ENCODE results near the gene CCR5. TPM values are rescaled to one million over a fixed set of nuclear protein-coding genes. Genes with fewer than 3 reads are reported as not detected.

CCR5 gene
- total and polyA plus RNA-seq, 9 of the 15 experiments (the other 6 are each of a cell fraction or from before 2014, with no cell fraction given) = not detected

DNA sequence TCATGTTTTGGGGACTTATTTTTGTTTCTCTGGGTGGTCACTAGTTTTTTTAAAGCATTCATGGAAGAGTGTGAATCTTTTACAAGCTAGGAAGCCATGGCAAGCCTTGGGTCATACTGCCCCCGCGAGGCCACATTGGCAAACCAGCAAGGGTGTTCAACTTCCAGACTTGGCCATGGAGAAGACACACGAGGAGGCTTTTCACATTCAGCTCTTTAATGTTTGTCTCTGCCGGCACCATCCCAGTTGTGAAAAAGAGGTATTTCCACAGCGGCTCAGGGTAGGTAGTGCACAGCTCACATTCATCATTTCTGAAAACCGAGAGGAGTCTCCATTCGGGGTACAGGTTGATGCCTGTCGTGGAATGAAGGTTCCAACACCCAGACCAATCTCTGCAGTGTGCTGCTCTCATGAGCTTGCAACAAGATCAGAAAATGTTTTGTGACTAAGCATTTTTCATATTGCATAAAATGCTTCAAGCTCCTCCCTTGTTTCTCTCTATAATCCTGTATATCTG lies 7.7 kb downstream of the CCR5 start (continued):
- no peak for TF ChIP-seq ZNF589 (CRISPR knock-in tag; IDR thresholded peaks at IDR 0.05; ENCODE audit: low read depth)
- no peak for TF ChIP-seq ZBTB49 (CRISPR knock-in tag; IDR thresholded peaks at IDR 0.05; ENCODE audit: borderline replicate concordance)
- TF ChIP-seq MAFG (tag; conservative IDR thresholded peaks at IDR 0.05) = peak; percentile 70
- TF ChIP-seq, protein P1, sequence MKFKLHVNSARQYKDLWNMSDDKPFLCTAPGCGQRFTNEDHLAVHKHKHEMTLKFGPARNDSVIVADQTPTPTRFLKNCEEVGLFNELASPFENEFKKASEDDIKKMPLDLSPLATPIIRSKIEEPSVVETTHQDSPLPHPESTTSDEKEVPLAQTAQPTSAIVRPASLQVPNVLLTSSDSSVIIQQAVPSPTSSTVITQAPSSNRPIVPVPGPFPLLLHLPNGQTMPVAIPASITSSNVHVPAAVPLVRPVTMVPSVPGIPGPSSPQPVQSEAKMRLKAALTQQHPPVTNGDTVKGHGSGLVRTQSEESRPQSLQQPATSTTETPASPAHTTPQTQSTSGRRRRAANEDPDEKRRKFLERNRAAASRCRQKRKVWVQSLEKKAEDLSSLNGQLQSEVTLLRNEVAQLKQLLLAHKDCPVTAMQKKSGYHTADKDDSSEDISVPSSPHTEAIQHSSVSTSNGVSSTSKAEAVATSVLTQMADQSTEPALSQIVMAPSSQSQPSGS (CRISPR knock-in tag; IDR thresholded peaks at IDR 0.05) = no peak
- TF ChIP-seq ZNF511 (CRISPR knock-in tag; IDR thresholded peaks at IDR 0.05) = no peak
- peak; percentile 43; the same call in 1 of the 2 replicates for TF ChIP-seq STAG1 (CRISPR knock-in tag; IDR thresholded peaks at IDR 0.05; ENCODE audit: borderline replicate concordance)
- no peak for TF ChIP-seq TFAM (CRISPR knock-in tag; conservative IDR thresholded peaks at IDR 0.05)
- TF ChIP-seq, protein P2, sequence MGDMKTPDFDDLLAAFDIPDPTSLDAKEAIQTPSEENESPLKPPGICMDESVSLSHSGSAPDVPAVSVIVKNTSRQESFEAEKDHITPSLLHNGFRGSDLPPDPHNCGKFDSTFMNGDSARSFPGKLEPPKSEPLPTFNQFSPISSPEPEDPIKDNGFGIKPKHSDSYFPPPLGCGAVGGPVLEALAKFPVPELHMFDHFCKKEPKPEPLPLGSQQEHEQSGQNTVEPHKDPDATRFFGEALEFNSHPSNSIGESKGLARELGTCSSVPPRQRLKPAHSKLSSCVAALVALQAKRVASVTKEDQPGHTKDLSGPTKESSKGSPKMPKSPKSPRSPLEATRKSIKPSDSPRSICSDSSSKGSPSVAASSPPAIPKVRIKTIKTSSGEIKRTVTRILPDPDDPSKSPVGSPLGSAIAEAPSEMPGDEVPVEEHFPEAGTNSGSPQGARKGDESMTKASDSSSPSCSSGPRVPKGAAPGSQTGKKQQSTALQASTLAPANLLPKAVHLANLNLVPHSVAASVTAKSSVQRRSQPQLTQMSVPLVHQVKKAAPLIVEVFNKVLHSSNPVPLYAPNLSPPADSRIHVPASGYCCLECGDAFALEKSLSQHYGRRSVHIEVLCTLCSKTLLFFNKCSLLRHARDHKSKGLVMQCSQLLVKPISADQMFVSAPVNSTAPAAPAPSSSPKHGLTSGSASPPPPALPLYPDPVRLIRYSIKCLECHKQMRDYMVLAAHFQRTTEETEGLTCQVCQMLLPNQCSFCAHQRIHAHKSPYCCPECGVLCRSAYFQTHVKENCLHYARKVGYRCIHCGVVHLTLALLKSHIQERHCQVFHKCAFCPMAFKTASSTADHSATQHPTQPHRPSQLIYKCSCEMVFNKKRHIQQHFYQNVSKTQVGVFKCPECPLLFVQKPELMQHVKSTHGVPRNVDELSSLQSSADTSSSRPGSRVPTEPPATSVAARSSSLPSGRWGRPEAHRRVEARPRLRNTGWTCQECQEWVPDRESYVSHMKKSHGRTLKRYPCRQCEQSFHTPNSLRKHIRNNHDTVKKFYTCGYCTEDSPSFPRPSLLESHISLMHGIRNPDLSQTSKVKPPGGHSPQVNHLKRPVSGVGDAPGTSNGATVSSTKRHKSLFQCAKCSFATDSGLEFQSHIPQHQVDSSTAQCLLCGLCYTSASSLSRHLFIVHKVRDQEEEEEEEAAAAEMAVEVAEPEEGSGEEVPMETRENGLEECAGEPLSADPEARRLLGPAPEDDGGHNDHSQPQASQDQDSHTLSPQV (IDR thresholded peaks at IDR 0.05) = no peak
- TF ChIP-seq SOX6 (IDR thresholded peaks at IDR 0.05) = no peak
- TF ChIP-seq, protein P3, sequence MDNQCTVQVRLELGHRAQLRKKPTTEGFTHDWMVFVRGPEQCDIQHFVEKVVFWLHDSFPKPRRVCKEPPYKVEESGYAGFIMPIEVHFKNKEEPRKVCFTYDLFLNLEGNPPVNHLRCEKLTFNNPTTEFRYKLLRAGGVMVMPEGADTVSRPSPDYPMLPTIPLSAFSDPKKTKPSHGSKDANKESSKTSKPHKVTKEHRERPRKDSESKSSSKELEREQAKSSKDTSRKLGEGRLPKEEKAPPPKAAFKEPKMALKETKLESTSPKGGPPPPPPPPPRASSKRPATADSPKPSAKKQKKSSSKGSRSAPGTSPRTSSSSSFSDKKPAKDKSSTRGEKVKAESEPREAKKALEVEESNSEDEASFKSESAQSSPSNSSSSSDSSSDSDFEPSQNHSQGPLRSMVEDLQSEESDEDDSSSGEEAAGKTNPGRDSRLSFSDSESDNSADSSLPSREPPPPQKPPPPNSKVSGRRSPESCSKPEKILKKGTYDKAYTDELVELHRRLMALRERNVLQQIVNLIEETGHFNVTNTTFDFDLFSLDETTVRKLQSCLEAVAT (IDR thresholded peaks at IDR 0.05) = no peak
- no peak for TF ChIP-seq ARHGAP35 (IDR thresholded peaks at IDR 0.05; ENCODE audit: partially characterized antibody)
- TF ChIP-seq NFXL1 (CRISPR knock-in tag; IDR thresholded peaks at IDR 0.05) = no peak
- no peak for TF ChIP-seq TAF1 (IDR thresholded peaks at IDR 0.05; ENCODE audit: control insufficient read depth, extremely low read depth, insufficient read depth, low read length, severe bottlenecking)
- no peak for TF ChIP-seq ZSCAN32 (CRISPR knock-in tag; IDR thresholded peaks at IDR 0.05)
- no peak for TF ChIP-seq TEAD1 (CRISPR knock-in tag; IDR thresholded peaks at IDR 0.05)
- no peak for TF ChIP-seq NEUROD1 (IDR thresholded peaks at IDR 0.05; ENCODE audit: borderline replicate concordance, low read depth, low read length, partially characterized antibody)
- no peak for TF ChIP-seq PTTG1 (tag; IDR thresholded peaks at IDR 0.05; ENCODE audit: low read depth)

All from K562 (cell line).